Stomach (tissue), 4 donors: ENCODE measurements around the gene ABCD3.

ENCODE experiments used
- CTCF ChIP-seq, 7 experiments: fragments of 450-650 bp in 4 of 7; fragments of 200-600 bp in 3 of 7; sonication (generic) in 3 of 7; IDR thresholded peaks; one replicate each; pipeline ENCODE4 v1.5.1; 2016 to 2019; ENCODE audit warnings: antibody characterized with exemption in 7 of 7, control low read depth in 2 of 7, mild to moderate bottlenecking in 1 of 7
- EP300 ChIP-seq: sonication (generic); formaldehyde crosslinking; IDR thresholded peaks from one replicate; pipeline ENCODE4 v1.6.1; 2017; ENCODE audit warnings: antibody characterized with exemption
- POLR2A ChIP-seq, 4 donors: fragments of 450-650 bp; IDR thresholded peaks; one replicate each; pipeline ENCODE4 v1.6.1; 2016; ENCODE audit warnings: antibody characterized with exemption in 4 of 4, control low read depth in 2 of 4, mild to moderate bottlenecking in 1 of 4, moderate library complexity in 1 of 4
- POLR2AphosphoS5 ChIP-seq, 3 donors: sonication (generic); formaldehyde crosslinking; IDR thresholded peaks; one replicate each; pipeline ENCODE4 v1.6.1; 2016; ENCODE audit warnings: antibody characterized with exemption in 3 of 3

DNA sequence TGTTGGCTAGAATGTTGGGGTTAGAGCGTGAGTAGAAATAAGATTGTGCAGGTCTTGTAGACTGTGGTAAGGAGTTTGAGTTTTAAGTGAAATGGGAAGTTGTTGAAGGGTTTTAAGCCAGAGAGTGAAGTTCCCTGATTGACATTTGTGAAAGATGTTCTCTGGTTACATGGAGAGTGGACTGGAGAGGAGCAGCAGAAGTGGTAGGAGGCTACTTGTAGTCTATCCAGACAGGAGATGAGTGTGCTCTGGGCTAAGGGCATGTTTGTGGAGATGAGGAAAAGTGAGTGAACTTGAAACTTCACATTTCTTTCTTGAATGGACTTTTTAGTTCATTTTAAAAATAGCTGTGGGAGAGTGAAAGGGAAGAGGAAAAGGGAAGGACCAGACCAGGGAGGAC is 86.4 kb downstream of the ABCD3 start:
- TF ChIP-seq CTCF (IDR thresholded peaks at IDR 0.05) (no peak), POLR2A (IDR thresholded peaks at IDR 0.05) (no peak), POLR2AphosphoS5 (IDR thresholded peaks at IDR 0.05) (no peak), EP300 (no peak)
